Measurements from ENCODE around the gene TMEM14B. TPM values are rescaled to one million over a fixed set of nuclear protein-coding genes. Genes with fewer than 3 reads are reported as not detected.

Gene TMEM14B
- total and polyA plus RNA-seq, 9 of the 15 experiments (the other 6 are each of a cell fraction or from before 2014, with no cell fraction given), result 174 to 862 (median 263) TPM

DNA sequence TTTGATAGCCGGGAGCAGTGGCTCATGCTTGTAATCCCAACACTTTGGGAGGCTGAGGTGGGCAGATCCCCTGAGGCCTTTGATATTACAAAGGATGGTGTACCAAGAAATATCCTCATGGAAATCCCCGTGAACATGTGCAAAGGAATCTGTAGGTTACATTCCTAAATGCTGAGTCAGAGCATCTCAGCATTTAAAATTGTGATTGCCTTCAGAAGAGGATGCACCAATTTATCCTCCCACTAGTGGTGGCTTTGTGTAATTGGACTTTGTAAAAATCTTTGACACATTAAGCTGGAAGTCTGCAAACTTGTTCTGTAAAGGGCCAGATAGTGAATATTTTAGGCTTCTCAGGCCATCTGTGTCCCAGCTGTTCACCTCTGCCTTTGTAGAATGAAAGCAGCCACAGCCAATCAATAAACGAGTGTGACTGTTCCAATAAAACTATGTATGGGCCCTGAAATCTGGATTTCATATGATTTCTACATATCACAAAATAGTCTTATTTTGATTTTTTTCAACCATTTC is 11.8 kb downstream of the TMEM14B start (continued):
- TF ChIP-seq, protein P1, sequence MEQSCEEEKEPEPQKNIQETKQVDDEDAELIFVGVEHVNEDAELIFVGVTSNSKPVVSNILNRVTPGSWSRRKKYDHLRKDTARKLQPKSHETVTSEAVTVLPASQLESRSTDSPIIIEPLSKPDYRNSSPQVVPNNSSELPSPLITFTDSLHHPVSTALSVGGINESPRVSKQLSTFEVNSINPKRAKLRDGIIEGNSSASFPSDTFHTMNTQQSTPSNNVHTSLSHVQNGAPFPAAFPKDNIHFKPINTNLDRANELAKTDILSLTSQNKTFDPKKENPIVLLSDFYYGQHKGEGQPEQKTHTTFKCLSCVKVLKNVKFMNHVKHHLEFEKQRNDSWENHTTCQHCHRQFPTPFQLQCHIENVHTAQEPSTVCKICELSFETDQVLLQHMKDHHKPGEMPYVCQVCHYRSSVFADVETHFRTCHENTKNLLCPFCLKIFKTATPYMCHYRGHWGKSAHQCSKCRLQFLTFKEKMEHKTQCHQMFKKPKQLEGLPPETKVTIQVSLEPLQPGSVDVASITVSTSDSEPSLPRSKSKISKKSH (CRISPR knock-in tag; IDR thresholded peaks at IDR 0.05), result no peak
- TF ChIP-seq NR4A1 (CRISPR knock-in tag; IDR thresholded peaks at IDR 0.05) (no peak), NR4A1 (tag; IDR thresholded peaks at IDR 0.05) (no peak), EP400 (IDR thresholded peaks at IDR 0.05) (peak; percentile 56), NFE2 (IDR thresholded peaks at IDR 0.05; ENCODE audit: low read depth) (peak; percentile 92), C11orf30 (IDR thresholded peaks at IDR 0.05; ENCODE audit: low read depth) (peak; percentile 98), ELF1 (tag; IDR thresholded peaks at IDR 0.05) (no peak), RB1 (IDR thresholded peaks at IDR 0.05; ENCODE audit: low read depth) (no peak), EP300 (IDR thresholded peaks at IDR 0.05; ENCODE audit: low read length) (peak; percentile 12; the same call in 1 of the 2 replicates), E2F3 (CRISPR knock-in tag; IDR thresholded peaks at IDR 0.05) (no peak), ZNF778 (CRISPR knock-in tag; IDR thresholded peaks at IDR 0.05) (no peak), NFXL1 (CRISPR knock-in tag; IDR thresholded peaks at IDR 0.05) (no peak), HNRNPH1 (optimal IDR thresholded peaks at IDR 0.05; ENCODE audit: low read depth, low read length) (no peak), ARNT (IDR thresholded peaks at IDR 0.05) (0 out of 4 replicates have a peak, but pooled peaks of 1 of the 2 experiments have one; percentile 58), NBN (IDR thresholded peaks at IDR 0.05; ENCODE audit: low read depth) (peak; percentile 49; the same call in 1 of the 2 replicates), ZKSCAN8 (CRISPR knock-in tag; IDR thresholded peaks at IDR 0.05) (no peak), WHSC1 (IDR thresholded peaks at IDR 0.05; ENCODE audit: low read length) (no peak), GATAD2B (IDR thresholded peaks at IDR 0.05; ENCODE audit: borderline replicate concordance) (0 out of 2 replicates have a peak, but pooled peaks have one; percentile 17)
- TF ChIP-seq, protein P2, sequence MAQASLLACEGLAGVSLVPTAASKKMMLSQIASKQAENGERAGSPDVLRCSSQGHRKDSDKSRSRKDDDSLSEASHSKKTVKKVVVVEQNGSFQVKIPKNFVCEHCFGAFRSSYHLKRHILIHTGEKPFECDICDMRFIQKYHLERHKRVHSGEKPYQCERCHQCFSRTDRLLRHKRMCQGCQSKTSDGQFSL (CRISPR knock-in tag; IDR thresholded peaks at IDR 0.05), result no peak
- TF ChIP-seq, protein P2 (tag; IDR thresholded peaks at IDR 0.05), result no peak
- TF ChIP-seq, protein P3, sequence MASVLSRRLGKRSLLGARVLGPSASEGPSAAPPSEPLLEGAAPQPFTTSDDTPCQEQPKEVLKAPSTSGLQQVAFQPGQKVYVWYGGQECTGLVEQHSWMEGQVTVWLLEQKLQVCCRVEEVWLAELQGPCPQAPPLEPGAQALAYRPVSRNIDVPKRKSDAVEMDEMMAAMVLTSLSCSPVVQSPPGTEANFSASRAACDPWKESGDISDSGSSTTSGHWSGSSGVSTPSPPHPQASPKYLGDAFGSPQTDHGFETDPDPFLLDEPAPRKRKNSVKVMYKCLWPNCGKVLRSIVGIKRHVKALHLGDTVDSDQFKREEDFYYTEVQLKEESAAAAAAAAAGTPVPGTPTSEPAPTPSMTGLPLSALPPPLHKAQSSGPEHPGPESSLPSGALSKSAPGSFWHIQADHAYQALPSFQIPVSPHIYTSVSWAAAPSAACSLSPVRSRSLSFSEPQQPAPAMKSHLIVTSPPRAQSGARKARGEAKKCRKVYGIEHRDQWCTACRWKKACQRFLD (CRISPR knock-in tag; IDR thresholded peaks at IDR 0.05), result no peak
